Stimulated activated CD8-positive, alpha-beta memory T cell treated with anti-CD3 and anti-CD28 coated beads, Interleukin-15, amount 100 ng/mL, for 24 hours (primary cell): ENCODE results near the gene MGST3.
A peak's percentile ranks its signal among the peaks of the same experiment; 100 is the strongest.
"Not testable (repeated sequence)": the region's sequence is repeated elsewhere in the genome, so short reads cannot be mapped to it uniquely, and the experiment has no call there.

ENCODE experiments used
- DNase-seq: peaks from one replicate; pipeline ENCODE4 v3.0.0-alpha.2; 2020; ENCODE audit warnings: low read depth

The MGST3 gene

GRCh38 chr1:165697881-165698760 is 67.1 kb downstream of the MGST3 start, which contains the start of gene ALDH9A1:
Gene ALDH9A1 (minus strand): TSS chr1:165698562. CDS start chr1:165698558, 4 bp downstream.
- DNase-seq: peak; percentile 75

GRCh38 chr1:165698761-165699052 is 67.7 kb downstream of the MGST3 start:
- no peak for DNase-seq

- no peak for DNase-seq
These were observed 68.5 kb downstream of the MGST3 start for GRCh38 chr1:165699577-165699976.

- not testable (repeated sequence) for DNase-seq
These were observed 70.9 kb downstream of the MGST3 start for GRCh38 chr1:165701922-165702321.

GRCh38 chr1:165703648-165704047 is 72.6 kb downstream of the MGST3 start:
- no peak for DNase-seq
